Measurements from ENCODE around the gene MEGF11.

MEGF11 gene

GRCh38 chr15:66063147-66063546 lies 190.4 kb downstream of the MEGF11 start:
- TF ChIP-seq ELF4 (IDR thresholded peaks at IDR 0.05), result no peak
- TF ChIP-seq ZNF384 (IDR thresholded peaks at IDR 0.05), result no peak
- no peak for TF ChIP-seq FOXM1 (IDR thresholded peaks at IDR 0.05; ENCODE audit: borderline replicate concordance)
- TF ChIP-seq, protein P1, sequence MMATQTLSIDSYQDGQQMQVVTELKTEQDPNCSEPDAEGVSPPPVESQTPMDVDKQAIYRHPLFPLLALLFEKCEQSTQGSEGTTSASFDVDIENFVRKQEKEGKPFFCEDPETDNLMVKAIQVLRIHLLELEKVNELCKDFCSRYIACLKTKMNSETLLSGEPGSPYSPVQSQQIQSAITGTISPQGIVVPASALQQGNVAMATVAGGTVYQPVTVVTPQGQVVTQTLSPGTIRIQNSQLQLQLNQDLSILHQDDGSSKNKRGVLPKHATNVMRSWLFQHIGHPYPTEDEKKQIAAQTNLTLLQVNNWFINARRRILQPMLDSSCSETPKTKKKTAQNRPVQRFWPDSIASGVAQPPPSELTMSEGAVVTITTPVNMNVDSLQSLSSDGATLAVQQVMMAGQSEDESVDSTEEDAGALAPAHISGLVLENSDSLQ (IDR thresholded peaks at IDR 0.05), result no peak
- TF ChIP-seq HDGF (IDR thresholded peaks at IDR 0.05; ENCODE audit: borderline replicate concordance), result no peak
- CTCF ChIA-PET, result no interaction called here

GRCh38 chr15:66057089-66057488 lies 196.5 kb downstream of the MEGF11 start:
- POLR2A ChIA-PET, result interaction anchor here (0.5 kb wide), 1 partner anchor 446 kb away, joined by 3 read pairs; the partner anchor contains the start of gene INTS14
- no peak for TF ChIP-seq ARNT (IDR thresholded peaks at IDR 0.05)
- no peak for TF ChIP-seq TARDBP (IDR thresholded peaks at IDR 0.05)
- no peak for TF ChIP-seq SP1 (IDR thresholded peaks at IDR 0.05)
- no peak for TF ChIP-seq ZNF384 (IDR thresholded peaks at IDR 0.05)
- TF ChIP-seq FOXA1 (IDR thresholded peaks at IDR 0.05), result no peak
- TF ChIP-seq LEF1 (IDR thresholded peaks at IDR 0.05; ENCODE audit: borderline replicate concordance), result no peak
- no peak for TF ChIP-seq SUZ12 (IDR thresholded peaks at IDR 0.05)
- TF ChIP-seq FOXM1 (IDR thresholded peaks at IDR 0.05; ENCODE audit: borderline replicate concordance), result no peak
- TF ChIP-seq NFRKB (IDR thresholded peaks at IDR 0.05), result no peak
- no peak for TF ChIP-seq HDGF (IDR thresholded peaks at IDR 0.05; ENCODE audit: borderline replicate concordance)
- no peak for TF ChIP-seq ELF4 (IDR thresholded peaks at IDR 0.05)
- TF ChIP-seq, protein P1 (IDR thresholded peaks at IDR 0.05), result no peak
- TF ChIP-seq FOXK2 (IDR thresholded peaks at IDR 0.05), result no peak
- no peak for TF ChIP-seq CTBP1 (IDR thresholded peaks at IDR 0.05; ENCODE audit: borderline replicate concordance)
- CTCF ChIA-PET, result interaction anchor here (1.0 to 1.2 kb wide), 2 partner anchors 9 to 10 kb away, joined by 3 to 4 read pairs; no protein-coding TSS in a partner anchor

More at GRCh38 chr15:66063147-66063546, 190.4 kb downstream of the MEGF11 start:
- POLR2A ChIA-PET, result no interaction called here
- DNase-seq (ENCODE audit: extremely low spot score), result no peak

DNA sequence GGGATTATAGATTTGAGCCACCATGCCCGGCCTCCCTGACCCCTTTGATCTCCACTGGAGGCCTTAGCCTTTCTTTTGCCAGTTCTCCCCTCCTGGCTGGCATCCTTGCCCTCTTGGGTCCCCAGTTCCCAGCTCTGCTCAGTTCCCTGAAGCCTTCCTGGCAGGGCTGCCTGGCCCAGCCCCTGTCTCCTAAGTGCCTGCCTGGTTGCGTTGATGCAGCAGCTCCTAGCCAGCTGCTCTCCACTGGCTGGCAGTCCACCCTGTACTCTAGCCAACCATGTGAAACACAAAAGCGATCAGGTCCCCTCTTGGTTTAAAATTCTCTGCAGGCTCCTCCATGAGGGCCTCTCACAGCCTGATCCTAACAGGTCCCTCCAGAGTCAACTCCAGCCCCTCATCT lies 199.6 kb downstream of the MEGF11 start:
- ChIA-PET POLR2A (no interaction called here), CTCF (interaction anchor here (0.6 kb wide), 1 partner anchor 372 kb away, joined by 6 read pairs; no protein-coding TSS in a partner anchor)
- DNase-seq (ENCODE audit: extremely low spot score), result no peak
- TF ChIP-seq, protein P1 (IDR thresholded peaks at IDR 0.05), result no peak
- no peak for TF ChIP-seq HDGF (IDR thresholded peaks at IDR 0.05; ENCODE audit: borderline replicate concordance)
- no peak for TF ChIP-seq CTBP1 (IDR thresholded peaks at IDR 0.05; ENCODE audit: borderline replicate concordance)
- no peak for TF ChIP-seq NFRKB (IDR thresholded peaks at IDR 0.05)
- no peak for TF ChIP-seq ELF4 (IDR thresholded peaks at IDR 0.05)
- no peak for TF ChIP-seq TARDBP (IDR thresholded peaks at IDR 0.05)
- TF ChIP-seq SUZ12 (IDR thresholded peaks at IDR 0.05), result no peak
- TF ChIP-seq LEF1 (IDR thresholded peaks at IDR 0.05; ENCODE audit: borderline replicate concordance), result no peak
- TF ChIP-seq FOXK2 (IDR thresholded peaks at IDR 0.05), result no peak
- no peak for TF ChIP-seq FOXA1 (IDR thresholded peaks at IDR 0.05)

More at GRCh38 chr15:66057089-66057488, 196.5 kb downstream of the MEGF11 start:
- DNase-seq (ENCODE audit: extremely low spot score), result no peak

DNA sequence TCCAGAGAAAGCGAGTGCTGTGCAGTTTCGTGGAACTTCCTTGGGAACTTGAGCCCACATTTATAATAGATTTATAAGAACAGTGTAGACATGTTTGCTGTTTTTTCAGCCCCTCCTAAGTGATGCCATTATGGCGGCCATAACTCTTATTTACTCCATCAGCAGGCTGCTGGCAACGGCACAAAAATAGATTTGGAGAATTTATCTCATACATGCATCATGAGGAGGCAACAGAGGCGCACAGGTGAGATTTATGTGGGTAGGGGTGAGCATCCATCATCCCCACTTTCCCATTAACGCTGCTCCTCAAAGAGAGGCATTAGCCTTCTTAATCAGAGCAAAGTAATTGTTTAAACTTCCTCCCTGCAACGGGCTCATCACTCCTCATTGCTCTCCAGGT lies 201.7 kb downstream of the MEGF11 start:
- ChIA-PET POLR2A (no interaction called here), CTCF (no interaction called here)
- DNase-seq (ENCODE audit: extremely low spot score), result no peak
- TF ChIP-seq NFRKB (IDR thresholded peaks at IDR 0.05) (no peak), FOXK2 (IDR thresholded peaks at IDR 0.05) (no peak), HDGF (IDR thresholded peaks at IDR 0.05; ENCODE audit: borderline replicate concordance) (no peak), CTBP1 (IDR thresholded peaks at IDR 0.05; ENCODE audit: borderline replicate concordance) (no peak), ZNF384 (IDR thresholded peaks at IDR 0.05) (no peak)

DNA sequence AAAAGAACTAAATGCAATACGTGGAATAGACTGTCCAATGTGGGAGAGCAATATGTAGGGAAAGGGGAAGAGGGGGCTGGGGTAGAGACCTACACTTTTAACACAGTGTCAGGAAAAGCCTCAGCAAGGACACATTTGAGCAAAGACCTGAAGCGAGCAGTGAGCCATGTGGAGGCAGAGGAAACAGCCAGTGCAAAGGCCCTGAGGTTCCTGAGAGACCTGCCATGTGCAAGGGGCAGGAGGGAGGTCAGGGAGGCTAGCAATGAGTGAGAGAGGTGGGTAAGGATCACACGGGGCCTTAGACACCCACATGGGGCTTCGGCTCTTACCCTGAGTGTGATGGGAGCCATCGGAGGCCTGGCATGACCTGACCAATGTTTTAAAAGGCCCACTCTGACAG lies 203.3 kb downstream of the MEGF11 start:
- POLR2A ChIA-PET, result no interaction called here
- DNase-seq (ENCODE audit: extremely low spot score), result no peak
- TF ChIP-seq L3MBTL2 (conservative IDR thresholded peaks at IDR 0.05) (no peak), TARDBP (IDR thresholded peaks at IDR 0.05) (no peak), SP1 (IDR thresholded peaks at IDR 0.05) (no peak), CTBP1 (IDR thresholded peaks at IDR 0.05; ENCODE audit: borderline replicate concordance) (no peak), NFRKB (IDR thresholded peaks at IDR 0.05) (no peak), FOXA1 (IDR thresholded peaks at IDR 0.05) (no peak), ARNT (IDR thresholded peaks at IDR 0.05) (no peak), FOXK2 (IDR thresholded peaks at IDR 0.05) (no peak), SUZ12 (IDR thresholded peaks at IDR 0.05) (no peak), LEF1 (IDR thresholded peaks at IDR 0.05; ENCODE audit: borderline replicate concordance) (no peak)
- TF ChIP-seq, protein P1 (IDR thresholded peaks at IDR 0.05), result no peak
- CTCF ChIA-PET, result interaction anchor here (0.8 kb wide), 1 partner anchor 9 kb away, joined by 3 read pairs; no protein-coding TSS in a partner anchor

DNA sequence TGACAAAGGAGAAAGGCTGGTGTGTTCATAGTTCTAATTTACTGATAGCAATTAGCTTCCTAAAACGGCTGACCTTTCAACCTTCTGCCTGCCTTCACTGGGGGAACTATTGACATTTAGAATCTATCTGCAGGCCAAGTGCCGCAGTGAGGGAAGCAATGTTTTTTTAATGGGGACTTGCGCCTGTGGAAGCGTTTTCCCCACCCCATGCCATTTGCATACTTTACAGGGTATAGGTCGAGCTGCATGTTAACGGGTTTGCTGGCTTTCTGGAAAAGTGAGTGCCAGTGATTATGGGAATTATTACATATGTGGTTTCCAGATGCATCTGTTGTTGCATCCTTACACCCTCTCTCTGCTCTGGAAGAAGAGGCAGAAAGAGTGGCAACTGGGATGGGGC lies 204.2 kb downstream of the MEGF11 start:
- TF ChIP-seq TARDBP (IDR thresholded peaks at IDR 0.05) (no peak), CTBP1 (IDR thresholded peaks at IDR 0.05; ENCODE audit: borderline replicate concordance) (no peak), LEF1 (IDR thresholded peaks at IDR 0.05; ENCODE audit: borderline replicate concordance) (no peak), ZNF384 (IDR thresholded peaks at IDR 0.05) (no peak), L3MBTL2 (conservative IDR thresholded peaks at IDR 0.05) (no peak), FOXM1 (IDR thresholded peaks at IDR 0.05; ENCODE audit: borderline replicate concordance) (no peak), HDGF (IDR thresholded peaks at IDR 0.05; ENCODE audit: borderline replicate concordance) (no peak), ARNT (IDR thresholded peaks at IDR 0.05) (no peak), FOXA1 (IDR thresholded peaks at IDR 0.05) (no peak), SUZ12 (IDR thresholded peaks at IDR 0.05) (no peak), SP1 (IDR thresholded peaks at IDR 0.05) (no peak), ELF4 (IDR thresholded peaks at IDR 0.05) (no peak), BHLHE40 (IDR thresholded peaks at IDR 0.05; ENCODE audit: borderline replicate concordance) (no peak)
- TF ChIP-seq, protein P1 (IDR thresholded peaks at IDR 0.05), result no peak
- DNase-seq (ENCODE audit: extremely low spot score), result no peak
- ChIA-PET POLR2A (no interaction called here), CTCF (no interaction called here)
